SK-N-SH (cell line): ENCODE data around the gene HBG2. TPM values are rescaled to one million over a fixed set of nuclear protein-coding genes. Genes with fewer than 3 reads are reported as not detected.

Source experiments
- CTCF ChIA-PET: fragments of 300-600, 350-600 bp; formaldehyde crosslinking; extraction: SDS; loops from one replicate; lab custom pipeline; 2021; lab: Yijun Ruan, JAX
- POLR2A ChIA-PET: fragments of 350-600 bp; sonication (Branson Sonifier 250); formaldehyde crosslinking; extraction: SDS; loops from one replicate; lab custom pipeline; 2020; ENCODE audit warnings: antibody characterized with exemption, inconsistent platforms; lab: Yijun Ruan, JAX
- DNase-seq: peaks from one replicate; pipeline ENCODE4 v3.0.0; 2012
- H2AFZ ChIP-seq: fragments of 200-600 bp; sonication (generic); 2 replicates; pipeline ENCODE4 v1.8.1; 2016; ENCODE audit warnings: antibody characterized with exemption, mild to moderate bottlenecking, low read depth
- H3F3A ChIP-seq: fragments of 200-600 bp; sonication (generic); replicated peaks from 2 replicates; pipeline ENCODE3; 2016; ENCODE audit warnings: antibody characterized with exemption, mild to moderate bottlenecking; ENCODE audit not compliant: insufficient read depth
- H3K27ac ChIP-seq, 2 experiments: fragments of 200-500 bp in 1 of 2; fragments of 200-600 bp in 1 of 2; sonication (Bioruptor generic) in 1 of 2; sonication (generic), shearing (Covaris generic) in 1 of 2; 2 replicates each; pipeline versions ENCODE4 v1.5.1 to v1.6.1; 2014 to 2016; ENCODE audit warnings: low read depth in 2 of 2, inconsistent platforms in 1 of 2, low read length in 1 of 2, mild to moderate bottlenecking in 1 of 2, mixed read lengths in 1 of 2
- H3K27me3 ChIP-seq: fragments of 200-600 bp; sonication (generic), shearing (Covaris generic); 2 replicates; pipeline ENCODE4 v1.6.1; 2016; ENCODE audit warnings: mixed run types; ENCODE audit not compliant: insufficient read depth
- H3K36me3 ChIP-seq, 2 experiments: fragments of 200-500 bp in 1 of 2; fragments of 200-600 bp in 1 of 2; sonication (Bioruptor generic) in 1 of 2; sonication (generic) in 1 of 2; replicated peaks in 1 of 2; 2 replicates each; pipeline versions ENCODE3 to v1.5.1; 2014 to 2016; ENCODE audit warnings: low read length in 1 of 2, mild to moderate bottlenecking in 1 of 2; ENCODE audit not compliant: insufficient read depth in 2 of 2, control insufficient read depth in 1 of 2
- H3K4me1 ChIP-seq, 2 experiments: fragments of 200-500 bp in 1 of 2; fragments of 200-600 bp in 1 of 2; sonication (Bioruptor generic) in 1 of 2; sonication (generic), shearing (Covaris generic) in 1 of 2; 2 replicates each; pipeline versions ENCODE4 v1.5.1 to v1.6.1; 2014 to 2016; ENCODE audit warnings: low read depth in 1 of 2, low read length in 1 of 2, mixed run types in 1 of 2; ENCODE audit not compliant: insufficient read depth in 2 of 2, control insufficient read depth in 1 of 2
- H3K4me2 ChIP-seq: fragments of 200-600 bp; sonication (generic), shearing (Covaris generic); 2 replicates; pipeline ENCODE4 v1.6.1; 2017; ENCODE audit warnings: mixed run types
- H3K4me3 ChIP-seq, 2 experiments: fragments of 200-500 bp in 1 of 2; fragments of 200-600 bp in 1 of 2; sonication (Bioruptor generic) in 1 of 2; sonication (generic), shearing (Covaris generic) in 1 of 2; 2 replicates each; pipeline versions ENCODE4 v1.5.1 to v1.8.1; 2014 to 2016; ENCODE audit warnings: low read depth in 2 of 2, inconsistent platforms in 1 of 2, low read length in 1 of 2, mild to moderate bottlenecking in 1 of 2, mixed read lengths in 1 of 2, moderate library complexity in 1 of 2
- H3K79me2 ChIP-seq: fragments of 200-600 bp; sonication (generic); 2 replicates; pipeline ENCODE4 v1.8.1; 2017; ENCODE audit warnings: mild to moderate bottlenecking; ENCODE audit not compliant: insufficient read depth
- H3K9ac ChIP-seq: fragments of 200-600 bp; sonication (generic); 2 replicates; pipeline ENCODE4 v1.6.1; 2017; ENCODE audit warnings: mixed run types
- H3K9me2 ChIP-seq: fragments of 200-600 bp; sonication (generic); 2 replicates; pipeline ENCODE4 v1.6.1; 2017; ENCODE audit warnings: mixed run types
- H3K9me3 ChIP-seq: fragments of 200-600 bp; sonication (generic); 2 replicates; pipeline ENCODE4 v1.6.1; 2017; ENCODE audit warnings: mixed run types, mild to moderate bottlenecking, moderate library complexity
- H4K20me1 ChIP-seq: fragments of 200-600 bp; sonication (generic); 2 replicates; pipeline ENCODE4 v1.6.1; 2017; ENCODE audit warnings: mild to moderate bottlenecking, mixed run types; ENCODE audit not compliant: insufficient read depth
- EZH2phosphoT487 ChIP-seq: fragments of 200-600 bp; sonication (generic); IDR thresholded peaks from 2 replicates; pipeline ENCODE4 v1.6.1; 2017; ENCODE audit warnings: low read depth, mixed run types, mild to moderate bottlenecking, antibody characterized with exemption, moderate library complexity, borderline replicate concordance
- FOXJ3 ChIP-seq: sonication (generic); formaldehyde crosslinking; IDR thresholded peaks from 2 replicates; pipeline ENCODE4 v1.5.1; 2020; ENCODE audit warnings: mild to moderate bottlenecking, missing genetic modification reagents
- GABPA ChIP-seq: IDR thresholded peaks from 2 replicates; pipeline ENCODE4 v1.4.0; 2012; ENCODE audit warnings: low read depth, mild to moderate bottlenecking
- JUND ChIP-seq: IDR thresholded peaks from 2 replicates; pipeline ENCODE4 v1.4.0; 2012
- MXI1 ChIP-seq: IDR thresholded peaks from 2 replicates; pipeline ENCODE4 v1.6.1; 2012; ENCODE audit warnings: mild to moderate bottlenecking, low read depth, low read length, improper control_type of control experiment
- NRF1 ChIP-seq: IDR thresholded peaks from 2 replicates; pipeline ENCODE4 v1.6.1; 2012; ENCODE audit warnings: low read depth, mild to moderate bottlenecking, low read length
- POLR2AphosphoS5 ChIP-seq: IDR thresholded peaks from 2 replicates; pipeline ENCODE4 v1.6.1; 2012; ENCODE audit warnings: low read depth, low read length
- RAD21 ChIP-seq: IDR thresholded peaks from 2 replicates; pipeline ENCODE4 v1.6.1; 2012; ENCODE audit warnings: mild to moderate bottlenecking, low read length
- RFX5 ChIP-seq: IDR thresholded peaks from 2 replicates; pipeline ENCODE4 v1.6.1; 2012; ENCODE audit warnings: mild to moderate bottlenecking, improper control_type of control experiment, low read length
- RXRA ChIP-seq: IDR thresholded peaks from 2 replicates; pipeline ENCODE4 v1.4.0; 2012; ENCODE audit warnings: low read depth, mild to moderate bottlenecking, borderline replicate concordance
- SIN3A ChIP-seq: IDR thresholded peaks from 2 replicates; pipeline ENCODE4 v1.6.1; 2012; ENCODE audit warnings: low read depth, mild to moderate bottlenecking, low read length, moderate library complexity, borderline replicate concordance
- SMC3 ChIP-seq: IDR thresholded peaks from 2 replicates; pipeline ENCODE4 v1.6.1; 2012; ENCODE audit warnings: low read depth, low read length, improper control_type of control experiment
- TCF12 ChIP-seq: IDR thresholded peaks from 2 replicates; pipeline ENCODE4 v1.4.0; 2012
- YY1 ChIP-seq: IDR thresholded peaks from 2 replicates; pipeline ENCODE4 v1.4.0; 2012; ENCODE audit warnings: low read depth, mild to moderate bottlenecking
- WGBS: methylation state at CpG from one replicate; pipeline ENCODE4 v1.1.6; 2017; ENCODE audit warnings: low lambda C conversion rate; 5-methylcytosine and 5-hydroxymethylcytosine counted together
- polyA plus RNA-seq, 3 experiments: library from polyadenylated mRNA; depleted of rRNA; stranded (reverse); fragments of >200 nt; gene quantifications; 2 replicates each; pipeline ENCODE4 v1.2.3, GENCODE V29; 2012
- TF ChIP-seq, protein P1 (sequence below): IDR thresholded peaks from 2 replicates; pipeline ENCODE4; 2012
- TF ChIP-seq, protein P2 (sequence below): fragments of 150-350 bp; IDR thresholded peaks from 2 replicates; pipeline ENCODE4 v1.6.1; 2016; ENCODE audit warnings: mild to moderate bottlenecking, low read depth, low read length

HBG2 gene
- polyA plus RNA-seq, 1 of the 3 experiments (the other 2 are of a cell fraction) = 0.33 TPM

DNA sequence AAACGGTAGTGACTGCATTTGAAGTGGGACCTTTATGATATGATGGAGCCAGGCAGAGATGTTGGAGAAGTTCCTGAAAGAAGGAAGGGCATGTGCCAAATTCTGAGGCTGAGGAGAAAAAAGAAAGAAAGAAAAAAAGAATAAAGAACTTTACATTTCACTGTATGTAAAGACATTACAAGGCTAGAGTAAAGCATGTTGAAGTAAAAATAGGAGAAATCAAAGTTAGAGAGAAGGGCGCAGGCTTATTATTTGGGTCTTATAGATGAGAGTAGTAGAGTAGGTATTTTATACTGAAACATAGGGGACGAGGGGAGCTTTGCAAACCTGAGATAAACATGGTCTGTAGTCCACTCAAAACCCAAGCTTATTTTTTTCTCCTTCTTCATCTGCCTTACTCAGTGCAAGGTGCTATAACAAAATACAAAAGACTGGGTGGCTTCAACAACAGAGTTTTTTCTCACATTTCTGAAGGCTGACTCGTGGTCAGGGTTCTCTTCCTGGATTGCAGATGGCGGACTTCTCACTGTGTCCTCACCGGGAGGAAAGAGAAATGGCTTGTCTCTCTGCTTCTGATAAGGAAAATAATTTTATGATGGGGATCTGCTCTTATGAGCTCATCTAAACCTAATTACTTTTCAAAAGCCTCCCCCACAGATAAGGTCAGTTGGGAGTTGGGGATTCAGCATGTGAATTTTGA, 7.7 kb downstream of the HBG2 start:
- no peaks in the 10 kb centered on the region for H3K79me2 ChIP-seq
- ChIA-PET CTCF (no interaction called here), POLR2A (no interaction called here)

DNA sequence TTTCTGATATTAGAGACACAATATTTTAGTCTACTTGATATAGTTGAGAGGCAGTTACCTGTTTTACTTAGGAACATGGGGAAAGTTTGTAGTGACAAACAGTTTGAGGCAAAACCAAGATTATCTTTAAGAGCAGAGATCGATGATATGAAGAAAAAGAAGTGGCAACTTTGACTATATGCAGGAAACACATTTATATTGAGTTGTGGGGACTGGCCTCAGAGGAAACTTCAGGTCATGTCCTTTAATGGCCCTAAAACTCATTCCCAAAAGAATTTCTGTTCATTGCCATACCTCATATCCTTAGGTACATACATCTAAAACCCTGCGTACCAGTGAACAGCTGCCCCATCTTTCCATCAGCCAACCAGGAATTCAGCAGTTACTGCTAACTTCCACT, 9.4 kb downstream of the HBG2 start:
- Histone ChIP-seq H4K20me1 (no peaks in the 10 kb centered on the region), H3K9me3 (no peaks in the 10 kb centered on the region), H2AFZ (no peak overlapping the region), H3K27ac (no peak overlapping the region), H3K4me1 (no peaks in the 10 kb centered on the region), H3K9ac (no peak overlapping the region), H3F3A (no peaks in the 10 kb centered on the region), H3K4me2 (no peak overlapping the region), H3K27me3 (no peaks in the 10 kb centered on the region; the same call in 1 of the 2 replicates), H3K36me3 (no peaks in the 10 kb centered on the region), H3K4me3 (no peak overlapping the region)
- TF ChIP-seq RXRA (no peak), SIN3A (no peak)
- TF ChIP-seq, all 33 proteins: peak for 0
- ChIA-PET CTCF (no interaction called here), POLR2A (no interaction called here)
- Histone ChIP-seq H3K9me2 (no peaks in the 10 kb centered on the region), H3K79me2 (no peaks in the 10 kb centered on the region)
- no peak for DNase-seq
- 25% methylated on average over 2 of the region's 2 CpGs for WGBS

More for the DNA sequence above, 7.7 kb downstream of the HBG2 start:
- H4K20me1 ChIP-seq = no peaks in the 10 kb centered on the region
- no peak overlapping the region for H3K4me2 ChIP-seq
- no peaks in the 10 kb centered on the region for H3F3A ChIP-seq
- H3K4me3 ChIP-seq = no peak overlapping the region
- H3K9me2 ChIP-seq = no peaks in the 10 kb centered on the region
- H3K9ac ChIP-seq = no peak overlapping the region
- no peak for DNase-seq
- TF ChIP-seq NRF1 = no peak
- no peak for TF ChIP-seq RFX5
- no peak for TF ChIP-seq GABPA
- TF ChIP-seq, all 33 proteins: peak for 0
- no peak overlapping the region for H2AFZ ChIP-seq
- 15% methylated on average over 6 of the region's 6 CpGs for WGBS
- no peaks in the 10 kb centered on the region for H3K36me3 ChIP-seq
- no peaks in the 10 kb centered on the region for H3K9me3 ChIP-seq
- H3K27ac ChIP-seq = no peak overlapping the region
- no peaks in the 10 kb centered on the region for H3K4me1 ChIP-seq
- no peaks in the 10 kb centered on the region; the same call in 1 of the 2 replicates for H3K27me3 ChIP-seq

DNA sequence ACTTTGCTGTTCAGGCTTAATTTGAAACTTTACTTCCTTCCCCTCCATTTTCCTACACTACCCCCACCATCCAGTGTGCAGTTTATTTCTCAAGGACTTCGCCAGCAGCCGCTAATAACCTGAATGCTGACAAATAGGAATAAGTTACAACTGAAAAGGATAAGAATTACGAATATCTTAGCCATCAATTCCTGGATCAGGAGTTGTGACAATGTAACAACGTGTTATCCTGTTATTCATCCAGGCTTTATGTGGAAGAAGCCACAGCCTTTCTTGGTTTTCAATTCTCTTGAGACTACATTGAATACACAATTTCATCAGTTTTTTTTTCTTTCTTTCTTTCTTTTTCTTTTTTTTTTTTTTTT, 10.8 kb downstream of the HBG2 start:
- no peak overlapping the region for H2AFZ ChIP-seq
- DNase-seq = no peak
- no peaks in the 10 kb centered on the region for H3F3A ChIP-seq
- no peaks in the 10 kb centered on the region for H3K79me2 ChIP-seq
- H3K36me3 ChIP-seq = no peaks in the 10 kb centered on the region
- no peak overlapping the region for H3K4me3 ChIP-seq
- H4K20me1 ChIP-seq = no peaks in the 10 kb centered on the region
- H3K9me3 ChIP-seq = no peaks in the 10 kb centered on the region
- no peak overlapping the region for H3K4me2 ChIP-seq
- POLR2A ChIA-PET = no interaction called here
- H3K9me2 ChIP-seq = no peaks in the 10 kb centered on the region
- no peaks in the 10 kb centered on the region for H3K4me1 ChIP-seq
- no peaks in the 10 kb centered on the region; the same call in 1 of the 2 replicates for H3K27me3 ChIP-seq
- no peak overlapping the region for H3K9ac ChIP-seq
- CTCF ChIA-PET = no interaction called here
- 3% methylated on average over 4 of the region's 4 CpGs for WGBS
- H3K27ac ChIP-seq = no peak overlapping the region
- TF ChIP-seq SMC3 = no peak
- no peak for TF ChIP-seq FOXJ3 (CRISPR knock-in tag)
- TF ChIP-seq EZH2phosphoT487 = no peak
- TF ChIP-seq JUND = no peak
- TF ChIP-seq YY1 = no peak
- TF ChIP-seq, protein P1, sequence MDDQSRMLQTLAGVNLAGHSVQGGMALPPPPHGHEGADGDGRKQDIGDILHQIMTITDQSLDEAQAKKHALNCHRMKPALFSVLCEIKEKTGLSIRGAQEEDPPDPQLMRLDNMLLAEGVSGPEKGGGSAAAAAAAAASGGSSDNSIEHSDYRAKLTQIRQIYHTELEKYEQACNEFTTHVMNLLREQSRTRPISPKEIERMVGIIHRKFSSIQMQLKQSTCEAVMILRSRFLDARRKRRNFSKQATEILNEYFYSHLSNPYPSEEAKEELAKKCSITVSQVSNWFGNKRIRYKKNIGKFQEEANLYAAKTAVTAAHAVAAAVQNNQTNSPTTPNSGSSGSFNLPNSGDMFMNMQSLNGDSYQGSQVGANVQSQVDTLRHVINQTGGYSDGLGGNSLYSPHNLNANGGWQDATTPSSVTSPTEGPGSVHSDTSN = no peak
- TF ChIP-seq NRF1 = no peak
- TF ChIP-seq, protein P2, sequence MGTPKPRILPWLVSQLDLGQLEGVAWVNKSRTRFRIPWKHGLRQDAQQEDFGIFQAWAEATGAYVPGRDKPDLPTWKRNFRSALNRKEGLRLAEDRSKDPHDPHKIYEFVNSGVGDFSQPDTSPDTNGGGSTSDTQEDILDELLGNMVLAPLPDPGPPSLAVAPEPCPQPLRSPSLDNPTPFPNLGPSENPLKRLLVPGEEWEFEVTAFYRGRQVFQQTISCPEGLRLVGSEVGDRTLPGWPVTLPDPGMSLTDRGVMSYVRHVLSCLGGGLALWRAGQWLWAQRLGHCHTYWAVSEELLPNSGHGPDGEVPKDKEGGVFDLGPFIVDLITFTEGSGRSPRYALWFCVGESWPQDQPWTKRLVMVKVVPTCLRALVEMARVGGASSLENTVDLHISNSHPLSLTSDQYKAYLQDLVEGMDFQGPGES = no peak
- no peak for TF ChIP-seq RFX5
- no peak for TF ChIP-seq TCF12
- no peak for TF ChIP-seq RAD21
- no peak for TF ChIP-seq MXI1
- TF ChIP-seq POLR2AphosphoS5 = no peak
